Measurements from ENCODE around the gene VAC14.

Gene VAC14

DNA sequence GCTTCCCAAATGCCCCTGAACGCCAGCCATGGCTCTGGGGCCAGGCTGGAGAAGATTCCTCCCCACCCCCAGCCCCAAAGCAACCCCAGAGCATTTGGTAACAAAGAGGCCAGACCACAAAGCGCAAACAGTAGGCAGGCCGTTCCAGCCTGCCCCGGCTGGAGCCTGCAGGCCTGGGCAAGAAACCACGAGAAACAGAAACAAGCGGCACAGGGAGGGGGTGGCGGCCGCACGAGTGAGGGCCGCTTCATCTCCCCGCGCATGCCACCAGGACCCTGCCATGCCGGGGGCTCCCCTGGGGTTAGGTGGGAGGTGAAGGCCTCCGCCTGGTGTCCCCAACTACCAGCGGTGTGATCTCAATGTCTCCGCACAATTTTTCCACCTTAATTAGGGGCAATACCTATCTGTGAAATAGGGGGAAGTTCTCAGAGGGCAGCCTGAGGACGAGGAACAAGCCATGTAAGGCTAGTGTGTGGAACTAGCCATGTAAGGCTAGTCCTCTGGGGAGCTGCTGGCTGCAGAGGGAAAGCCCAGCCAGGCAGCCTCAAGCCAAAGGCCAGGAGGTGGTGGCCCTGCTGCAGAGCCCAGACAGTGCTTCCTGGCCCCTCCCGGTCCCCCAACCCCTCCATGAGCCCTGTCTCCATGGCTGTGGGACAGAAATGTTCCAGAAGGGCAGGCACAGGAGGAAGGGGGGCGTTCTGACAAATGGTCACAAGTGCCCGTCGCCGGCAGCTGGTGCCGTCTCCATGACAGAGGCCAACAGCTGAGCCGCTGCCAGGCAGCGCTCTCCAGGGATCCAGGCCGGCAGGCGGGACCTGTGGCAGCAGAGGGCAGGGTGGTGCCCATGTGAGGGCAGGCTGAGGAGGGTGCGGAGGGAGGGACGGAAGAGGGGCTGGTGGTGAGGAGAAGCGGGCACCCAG, 100.6 kb downstream of the VAC14 start:
- Histone ChIP-seq H3K27me3 (replicated peaks; ENCODE audit: control insufficient read depth, insufficient read depth, low read length) (no peaks in the 10 kb centered on the region), H3K4me1 (ENCODE audit: control insufficient read depth, insufficient read depth, low read length) (peaks cover 24% of the 10 kb centered on the region), H3K9ac (ENCODE audit: low read length) (no peak overlapping the region), H3K36me3 (ENCODE audit: control insufficient read depth, insufficient read depth, low read length, severe bottlenecking) (no peaks in the 10 kb centered on the region), H3K9me3 (ENCODE audit: control insufficient read depth, low read length) (no peaks in the 10 kb centered on the region), H3K4me3 (ENCODE audit: low read length) (no peak overlapping the region)
- no peak for DNase-seq (ENCODE audit: low read depth)

DNA sequence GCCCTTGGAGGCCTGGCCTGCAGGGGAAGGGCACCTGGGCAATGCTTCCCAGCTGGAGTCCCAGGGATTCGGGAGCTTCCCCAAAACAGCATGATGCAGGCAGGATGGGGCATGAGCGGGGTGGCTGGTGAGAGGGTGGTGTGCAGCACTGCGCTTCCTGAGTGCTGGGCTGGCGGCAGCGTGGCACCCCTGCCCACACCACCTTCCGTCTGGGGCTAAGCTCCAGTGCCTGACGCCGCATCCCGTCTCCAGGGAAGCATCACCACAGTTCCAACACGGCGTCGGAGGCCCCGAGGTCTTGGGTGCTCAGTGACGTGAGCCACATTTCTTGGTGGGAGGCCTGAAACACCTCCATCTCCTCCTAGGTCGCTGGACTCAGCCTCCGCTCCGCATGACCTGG, 101.3 kb downstream of the VAC14 start:
- Histone ChIP-seq H3K27me3 (replicated peaks; ENCODE audit: control insufficient read depth, insufficient read depth, low read length) (no peaks in the 10 kb centered on the region), H3K36me3 (ENCODE audit: control insufficient read depth, insufficient read depth, low read length, severe bottlenecking) (no peaks in the 10 kb centered on the region), H3K4me1 (ENCODE audit: control insufficient read depth, insufficient read depth, low read length) (peaks cover 27% of the 10 kb centered on the region), H3K4me3 (ENCODE audit: low read length) (no peak overlapping the region), H3K9me3 (ENCODE audit: control insufficient read depth, low read length) (no peaks in the 10 kb centered on the region), H3K9ac (ENCODE audit: low read length) (no peak overlapping the region)
- no peak for DNase-seq (ENCODE audit: low read depth)

GRCh38 chr16:70698901-70699300, 102.1 kb downstream of the VAC14 start:
- Histone ChIP-seq H3K27me3 (replicated peaks; ENCODE audit: control insufficient read depth, insufficient read depth, low read length) (no peaks in the 10 kb centered on the region), H3K9ac (ENCODE audit: low read length) (no peak overlapping the region), H3K4me1 (ENCODE audit: control insufficient read depth, insufficient read depth, low read length) (peaks cover 35% of the 10 kb centered on the region), H3K36me3 (ENCODE audit: control insufficient read depth, insufficient read depth, low read length, severe bottlenecking) (no peaks in the 10 kb centered on the region), H3K9me3 (ENCODE audit: control insufficient read depth, low read length) (no peaks in the 10 kb centered on the region), H3K4me3 (ENCODE audit: low read length) (no peak overlapping the region)
- DNase-seq (ENCODE audit: low read depth): no peak

GRCh38 chr16:70697594-70698170, 103.3 kb downstream of the VAC14 start:
- Histone ChIP-seq H3K27me3 (replicated peaks; ENCODE audit: control insufficient read depth, insufficient read depth, low read length) (no peaks in the 10 kb centered on the region), H3K9me3 (ENCODE audit: control insufficient read depth, low read length) (no peaks in the 10 kb centered on the region), H3K4me3 (ENCODE audit: low read length) (no peak overlapping the region), H3K4me1 (ENCODE audit: control insufficient read depth, insufficient read depth, low read length) (peaks cover 35% of the 10 kb centered on the region), H3K9ac (ENCODE audit: low read length) (no peak overlapping the region), H3K36me3 (ENCODE audit: control insufficient read depth, insufficient read depth, low read length, severe bottlenecking) (no peaks in the 10 kb centered on the region)
- peak; percentile 76 for DNase-seq (ENCODE audit: low read depth)

- peaks cover 36% of the 10 kb centered on the region for H3K4me1 ChIP-seq (ENCODE audit: control insufficient read depth, insufficient read depth, low read length)
- no peak overlapping the region for H3K9ac ChIP-seq (ENCODE audit: low read length)
- H3K36me3 ChIP-seq (ENCODE audit: control insufficient read depth, insufficient read depth, low read length, severe bottlenecking): no peaks in the 10 kb centered on the region
- H3K4me3 ChIP-seq (ENCODE audit: low read length): no peak overlapping the region
- peak; percentile 31 for DNase-seq (ENCODE audit: low read depth)
- no peaks in the 10 kb centered on the region for H3K27me3 ChIP-seq (replicated peaks; ENCODE audit: control insufficient read depth, insufficient read depth, low read length)
- no peaks in the 10 kb centered on the region for H3K9me3 ChIP-seq (ENCODE audit: control insufficient read depth, low read length)
Observed at GRCh38 chr16:70696952-70697593, 103.9 kb downstream of the VAC14 start.

DNA sequence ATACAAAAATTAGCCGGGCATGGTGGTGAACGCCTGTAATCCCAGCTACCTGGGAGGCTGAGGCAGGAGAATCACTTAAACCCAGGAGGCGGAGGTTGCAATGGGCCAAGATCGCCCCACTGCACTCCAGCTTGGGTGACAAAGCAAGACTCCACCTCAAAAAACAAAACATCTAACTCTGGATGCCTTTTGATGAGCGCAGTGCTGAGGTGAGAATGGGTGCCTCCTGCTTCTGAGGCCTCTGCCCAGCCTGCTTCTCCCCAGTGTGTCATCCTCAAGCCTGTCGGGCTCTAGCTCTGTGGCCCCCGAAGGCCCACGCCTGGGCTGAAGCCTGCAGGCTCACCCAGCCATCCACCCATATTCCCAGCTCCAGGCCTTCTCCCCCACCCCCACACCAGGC, 104.6 kb downstream of the VAC14 start:
- Histone ChIP-seq H3K36me3 (ENCODE audit: control insufficient read depth, insufficient read depth, low read length, severe bottlenecking) (no peaks in the 10 kb centered on the region), H3K4me3 (ENCODE audit: low read length) (no peak overlapping the region), H3K4me1 (ENCODE audit: control insufficient read depth, insufficient read depth, low read length) (peaks cover 40% of the 10 kb centered on the region), H3K9ac (ENCODE audit: low read length) (no peak overlapping the region), H3K27me3 (replicated peaks; ENCODE audit: control insufficient read depth, insufficient read depth, low read length) (no peaks in the 10 kb centered on the region), H3K9me3 (ENCODE audit: control insufficient read depth, low read length) (no peaks in the 10 kb centered on the region)
- no peak for DNase-seq (ENCODE audit: low read depth)

GRCh38 chr16:70695331-70696070, 105.5 kb downstream of the VAC14 start:
- Histone ChIP-seq H3K9me3 (ENCODE audit: control insufficient read depth, low read length) (no peaks in the 10 kb centered on the region), H3K4me3 (ENCODE audit: low read length) (no peak overlapping the region), H3K27me3 (replicated peaks; ENCODE audit: control insufficient read depth, insufficient read depth, low read length) (no peaks in the 10 kb centered on the region), H3K4me1 (ENCODE audit: control insufficient read depth, insufficient read depth, low read length) (peaks cover 45% of the 10 kb centered on the region), H3K36me3 (ENCODE audit: control insufficient read depth, insufficient read depth, low read length, severe bottlenecking) (no peaks in the 10 kb centered on the region), H3K9ac (ENCODE audit: low read length) (no peak overlapping the region)
- DNase-seq (ENCODE audit: low read depth): no peak

DNA sequence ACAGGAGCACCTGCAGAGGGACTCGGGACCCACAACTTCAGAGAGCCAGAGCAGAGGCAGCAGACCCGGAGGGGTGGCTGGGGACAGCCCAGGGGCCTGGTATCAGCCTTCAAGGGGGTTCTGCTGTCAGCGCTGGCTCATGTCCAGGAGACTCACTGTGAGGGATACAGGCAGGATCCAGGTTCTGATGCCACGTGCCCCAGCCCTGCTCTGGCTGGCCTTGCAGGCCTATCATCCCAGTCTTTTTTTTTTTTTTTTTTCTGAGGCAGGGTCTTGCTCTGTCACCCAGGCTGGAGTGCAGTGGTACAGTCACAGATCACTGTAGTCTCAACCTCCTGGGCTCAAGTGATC, 106.1 kb downstream of the VAC14 start:
- peak; percentile 21 for DNase-seq (ENCODE audit: low read depth)
- Histone ChIP-seq H3K9ac (ENCODE audit: low read length) (no peak overlapping the region), H3K4me1 (ENCODE audit: control insufficient read depth, insufficient read depth, low read length) (peaks cover 48% of the 10 kb centered on the region), H3K27me3 (replicated peaks; ENCODE audit: control insufficient read depth, insufficient read depth, low read length) (no peaks in the 10 kb centered on the region), H3K36me3 (ENCODE audit: control insufficient read depth, insufficient read depth, low read length, severe bottlenecking) (no peaks in the 10 kb centered on the region), H3K9me3 (ENCODE audit: control insufficient read depth, low read length) (no peaks in the 10 kb centered on the region), H3K4me3 (ENCODE audit: low read length) (no peak overlapping the region)

DNA sequence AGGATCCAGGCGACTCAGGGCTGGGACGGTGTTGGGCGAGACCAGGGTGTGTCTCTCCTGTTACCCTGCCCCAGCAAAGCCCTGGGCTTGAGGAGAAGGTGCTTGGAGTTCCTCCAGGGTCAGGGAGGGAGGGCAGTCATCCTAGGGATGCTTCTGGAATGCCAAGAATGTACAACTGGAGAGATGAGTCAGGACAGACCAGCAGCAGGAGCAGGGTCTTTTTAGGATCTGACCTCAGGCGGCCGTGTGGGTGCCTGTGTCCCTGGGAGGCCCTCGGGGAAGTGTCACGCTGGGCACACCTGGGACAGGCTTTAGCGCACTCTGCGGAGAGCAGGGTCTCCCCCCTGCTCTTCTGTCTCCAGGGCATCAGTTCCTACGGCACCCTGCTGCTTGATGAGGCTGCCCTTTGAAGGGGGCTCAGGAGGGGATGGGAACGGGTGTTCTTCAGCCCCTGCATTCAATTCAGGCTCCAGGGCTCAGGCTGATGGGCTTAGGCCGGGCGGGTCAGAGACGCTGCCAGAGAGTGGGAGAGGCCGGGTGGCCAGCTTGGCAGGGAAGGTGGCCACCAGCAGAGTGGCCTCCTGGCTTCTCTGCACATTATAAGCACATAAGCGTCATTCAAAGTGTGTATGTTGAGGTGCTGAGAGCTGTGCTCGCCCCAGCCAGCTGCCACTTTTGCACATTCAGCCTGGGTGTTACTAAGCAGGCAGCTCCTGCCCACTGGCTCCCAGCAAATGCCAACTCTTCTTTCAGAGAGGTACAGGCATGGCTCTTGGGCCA, 106.7 kb downstream of the VAC14 start:
- Histone ChIP-seq H3K4me3 (ENCODE audit: low read length) (no peak overlapping the region), H3K27me3 (replicated peaks; ENCODE audit: control insufficient read depth, insufficient read depth, low read length) (no peaks in the 10 kb centered on the region), H3K4me1 (ENCODE audit: control insufficient read depth, insufficient read depth, low read length) (peaks cover 49% of the 10 kb centered on the region), H3K9me3 (ENCODE audit: control insufficient read depth, low read length) (no peaks in the 10 kb centered on the region), H3K36me3 (ENCODE audit: control insufficient read depth, insufficient read depth, low read length, severe bottlenecking) (no peaks in the 10 kb centered on the region), H3K9ac (ENCODE audit: low read length) (peak overlapping the region; percentile 62)
- DNase-seq (ENCODE audit: low read depth): peak; percentile 74

GRCh38 chr16:70692873-70693671, 107.9 kb downstream of the VAC14 start:
- H3K9ac ChIP-seq (ENCODE audit: low read length): peak overlapping the region; percentile 62
- H3K4me3 ChIP-seq (ENCODE audit: low read length): no peak overlapping the region
- no peaks in the 10 kb centered on the region for H3K27me3 ChIP-seq (replicated peaks; ENCODE audit: control insufficient read depth, insufficient read depth, low read length)
- no peaks in the 10 kb centered on the region for H3K9me3 ChIP-seq (ENCODE audit: control insufficient read depth, low read length)
- no peaks in the 10 kb centered on the region for H3K36me3 ChIP-seq (ENCODE audit: control insufficient read depth, insufficient read depth, low read length, severe bottlenecking)
- H3K4me1 ChIP-seq (ENCODE audit: control insufficient read depth, insufficient read depth, low read length): peaks cover 61% of the 10 kb centered on the region
- peak; percentile 21 for DNase-seq (ENCODE audit: low read depth)
